Ovary (tissue), 3 donors: ENCODE results near the gene IL3RA.

Source experiments
- EP300 ChIP-seq: sonication (generic); formaldehyde crosslinking; IDR thresholded peaks from one replicate; pipeline ENCODE4 v1.6.1; 2017; ENCODE audit warnings: antibody characterized with exemption
- TF ChIP-seq, protein P1 (sequence below), 3 donors: fragments of 450-650 bp in 2 of 3; fragments of 200-600 bp in 1 of 3; IDR thresholded peaks; one replicate each; pipeline versions ENCODE4 v1.5.1 to v1.8.0; 2016 to 2022; ENCODE audit warnings: antibody characterized with exemption in 3 of 3, mild to moderate bottlenecking in 1 of 3
- donor health status: DM: no; HTN: no; CAD: no.

DNA sequence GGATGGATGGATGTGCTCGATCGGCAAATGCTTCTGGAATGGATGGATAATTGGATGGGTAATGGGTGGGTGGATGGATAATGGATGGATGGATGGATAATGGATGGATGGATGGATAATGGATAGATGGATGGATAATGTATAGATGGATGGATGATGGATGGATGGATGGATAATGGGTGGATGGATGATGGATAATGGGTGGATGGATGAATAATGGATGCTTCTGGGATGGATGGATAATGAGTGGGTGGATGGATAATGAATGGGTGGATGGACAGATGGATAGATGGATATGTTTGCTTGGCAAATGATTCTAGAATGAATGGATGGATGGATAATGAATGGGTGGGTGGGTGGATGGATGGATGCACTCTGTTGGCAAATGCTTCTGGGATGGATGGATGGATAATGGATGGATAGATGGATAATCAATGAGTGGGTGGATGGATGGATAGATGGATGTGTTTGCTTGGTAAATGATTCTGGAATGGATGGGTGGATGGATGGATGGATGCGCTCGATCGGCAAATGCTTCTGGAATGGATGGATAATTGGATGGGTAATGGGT lies 59.1 kb downstream of the IL3RA start:
- TF ChIP-seq, protein P1, sequence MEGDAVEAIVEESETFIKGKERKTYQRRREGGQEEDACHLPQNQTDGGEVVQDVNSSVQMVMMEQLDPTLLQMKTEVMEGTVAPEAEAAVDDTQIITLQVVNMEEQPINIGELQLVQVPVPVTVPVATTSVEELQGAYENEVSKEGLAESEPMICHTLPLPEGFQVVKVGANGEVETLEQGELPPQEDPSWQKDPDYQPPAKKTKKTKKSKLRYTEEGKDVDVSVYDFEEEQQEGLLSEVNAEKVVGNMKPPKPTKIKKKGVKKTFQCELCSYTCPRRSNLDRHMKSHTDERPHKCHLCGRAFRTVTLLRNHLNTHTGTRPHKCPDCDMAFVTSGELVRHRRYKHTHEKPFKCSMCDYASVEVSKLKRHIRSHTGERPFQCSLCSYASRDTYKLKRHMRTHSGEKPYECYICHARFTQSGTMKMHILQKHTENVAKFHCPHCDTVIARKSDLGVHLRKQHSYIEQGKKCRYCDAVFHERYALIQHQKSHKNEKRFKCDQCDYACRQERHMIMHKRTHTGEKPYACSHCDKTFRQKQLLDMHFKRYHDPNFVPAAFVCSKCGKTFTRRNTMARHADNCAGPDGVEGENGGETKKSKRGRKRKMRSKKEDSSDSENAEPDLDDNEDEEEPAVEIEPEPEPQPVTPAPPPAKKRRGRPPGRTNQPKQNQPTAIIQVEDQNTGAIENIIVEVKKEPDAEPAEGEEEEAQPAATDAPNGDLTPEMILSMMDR (IDR thresholded peaks at IDR 0.05): no peak
- TF ChIP-seq EP300: no peak
